Fibroblast of the aortic adventitia (primary cell): ENCODE results near the gene INSYN1. TPM values are rescaled to one million over a fixed set of nuclear protein-coding genes. Genes with fewer than 3 reads are reported as not detected.
"Not testable (repeated sequence)": the region's sequence is repeated elsewhere in the genome, so short reads cannot be mapped to it uniquely, and the experiment has no call there.

Source experiments
- DNase-seq: peaks from one replicate; pipeline ENCODE4 v3.0.0-alpha.2; 2010; ENCODE audit warnings: low read depth
- H3K4me3 ChIP-seq: 2 replicates; pipeline ENCODE4 v1.5.1; 2011; ENCODE audit warnings: low read depth, mild to moderate bottlenecking, control low read depth, low read length, moderate library complexity
- total RNA-seq: library from RNA; depleted of rRNA; stranded (reverse); fragments of >200 nt; gene quantifications from 2 replicates; pipeline ENCODE4 v1.2.3, GENCODE V29; 2012; ENCODE audit warnings: low replicate concordance
- TF ChIP-seq, protein P1 (sequence below): IDR thresholded peaks from 2 replicates; pipeline ENCODE4 v1.5.1; 2011; ENCODE audit warnings: mild to moderate bottlenecking, low read length, control low read depth, inconsistent platforms; ENCODE audit not compliant: insufficient read depth

INSYN1 gene
- total RNA-seq, 1 donor: 1.2 TPM

DNA sequence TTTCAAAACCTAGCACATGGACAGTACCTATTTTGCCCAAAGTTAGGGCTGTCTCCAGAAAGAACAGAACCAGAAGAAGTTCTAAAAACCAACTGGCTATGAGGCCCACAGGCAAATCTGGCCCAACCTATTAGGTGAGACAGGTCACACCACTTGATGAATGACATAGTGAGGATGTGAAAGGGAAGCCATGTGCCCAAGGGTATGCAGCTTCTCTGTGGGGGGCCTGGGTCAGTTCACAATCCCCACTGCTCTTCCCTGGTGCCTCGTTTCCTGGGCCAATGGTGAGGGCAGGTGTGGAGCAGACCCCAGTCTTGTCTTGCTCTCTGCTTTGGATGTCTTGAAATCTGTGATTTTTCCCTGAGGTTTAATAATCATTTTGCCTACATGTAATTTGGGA is 8.9 kb downstream of the INSYN1 start:
- TF ChIP-seq, protein P1, sequence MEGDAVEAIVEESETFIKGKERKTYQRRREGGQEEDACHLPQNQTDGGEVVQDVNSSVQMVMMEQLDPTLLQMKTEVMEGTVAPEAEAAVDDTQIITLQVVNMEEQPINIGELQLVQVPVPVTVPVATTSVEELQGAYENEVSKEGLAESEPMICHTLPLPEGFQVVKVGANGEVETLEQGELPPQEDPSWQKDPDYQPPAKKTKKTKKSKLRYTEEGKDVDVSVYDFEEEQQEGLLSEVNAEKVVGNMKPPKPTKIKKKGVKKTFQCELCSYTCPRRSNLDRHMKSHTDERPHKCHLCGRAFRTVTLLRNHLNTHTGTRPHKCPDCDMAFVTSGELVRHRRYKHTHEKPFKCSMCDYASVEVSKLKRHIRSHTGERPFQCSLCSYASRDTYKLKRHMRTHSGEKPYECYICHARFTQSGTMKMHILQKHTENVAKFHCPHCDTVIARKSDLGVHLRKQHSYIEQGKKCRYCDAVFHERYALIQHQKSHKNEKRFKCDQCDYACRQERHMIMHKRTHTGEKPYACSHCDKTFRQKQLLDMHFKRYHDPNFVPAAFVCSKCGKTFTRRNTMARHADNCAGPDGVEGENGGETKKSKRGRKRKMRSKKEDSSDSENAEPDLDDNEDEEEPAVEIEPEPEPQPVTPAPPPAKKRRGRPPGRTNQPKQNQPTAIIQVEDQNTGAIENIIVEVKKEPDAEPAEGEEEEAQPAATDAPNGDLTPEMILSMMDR: no peak
- no peak for DNase-seq
- no peak overlapping the region for H3K4me3 ChIP-seq

DNA sequence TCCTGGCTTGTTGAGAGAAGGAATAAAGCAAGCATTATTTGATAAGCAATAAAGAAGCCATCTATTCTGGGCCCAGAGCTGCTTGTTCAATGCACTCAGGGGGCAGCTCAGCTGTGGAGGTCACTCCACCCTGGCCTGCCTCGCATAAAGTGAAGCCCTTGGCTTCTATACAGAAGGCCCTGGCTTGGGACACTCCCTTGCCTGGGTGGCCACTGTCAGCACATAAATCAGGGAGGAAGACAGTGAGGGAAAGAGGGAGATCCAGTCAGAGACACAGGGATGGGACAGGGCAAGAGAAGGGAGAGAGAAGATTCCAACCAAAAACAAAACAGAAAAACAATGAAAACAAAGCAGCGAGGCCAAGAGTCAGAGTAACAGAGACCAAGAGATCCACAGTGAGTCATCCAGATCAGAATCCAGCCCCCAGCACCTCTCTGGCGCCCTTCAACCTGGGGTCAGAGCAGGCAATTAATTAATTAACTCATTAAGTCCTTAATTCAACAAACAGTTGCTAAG is 11.8 kb downstream of the INSYN1 start:
- TF ChIP-seq, protein P1: no peak
- no peak for DNase-seq
- H3K4me3 ChIP-seq: no peak overlapping the region

DNA sequence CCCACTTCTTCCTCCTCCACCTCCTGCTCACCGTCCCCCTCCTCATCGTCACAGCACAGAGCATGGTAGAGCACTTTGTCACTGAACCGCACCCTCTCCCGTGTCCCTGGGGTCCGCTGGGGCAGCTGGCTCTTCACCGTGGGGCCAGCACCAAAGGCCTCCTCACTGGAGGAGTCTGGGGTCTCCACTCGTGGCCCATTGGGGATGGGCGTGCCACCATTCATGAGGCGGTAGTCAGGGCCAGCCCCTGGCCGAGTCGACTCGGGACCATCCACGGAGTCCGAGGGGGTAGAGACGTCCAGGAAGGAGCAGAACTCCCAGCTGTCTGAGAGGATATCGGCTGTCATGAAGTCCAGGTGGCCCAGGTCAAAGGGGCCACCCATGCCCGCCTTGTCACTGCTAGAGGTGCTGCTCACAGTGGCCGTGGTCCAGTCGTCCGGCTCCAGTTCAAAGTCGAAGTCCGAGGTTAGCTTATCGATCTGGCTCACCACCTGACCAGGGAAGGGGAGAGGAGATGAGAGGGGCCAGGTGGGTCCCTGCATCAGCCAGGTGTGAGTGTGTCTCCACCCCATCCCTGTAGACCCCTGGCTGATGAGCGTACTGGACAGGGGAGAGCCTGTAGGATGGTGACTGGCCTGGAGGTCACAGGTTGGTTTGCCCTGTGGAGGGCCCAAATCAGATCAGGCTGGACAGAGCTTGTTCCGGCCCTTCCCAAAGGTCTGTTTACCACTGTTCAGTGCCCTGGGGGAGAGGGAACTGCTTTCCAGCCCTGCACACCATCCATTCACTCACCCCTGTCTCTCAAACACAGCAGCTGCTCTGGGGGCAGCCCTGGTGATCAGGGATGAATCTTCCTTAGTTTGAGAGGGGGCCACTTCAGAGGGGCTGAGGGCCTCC is 12.8 kb downstream of the INSYN1 start:
- no peak overlapping the region for H3K4me3 ChIP-seq
- TF ChIP-seq, protein P1: no peak
- DNase-seq: no peak

DNA sequence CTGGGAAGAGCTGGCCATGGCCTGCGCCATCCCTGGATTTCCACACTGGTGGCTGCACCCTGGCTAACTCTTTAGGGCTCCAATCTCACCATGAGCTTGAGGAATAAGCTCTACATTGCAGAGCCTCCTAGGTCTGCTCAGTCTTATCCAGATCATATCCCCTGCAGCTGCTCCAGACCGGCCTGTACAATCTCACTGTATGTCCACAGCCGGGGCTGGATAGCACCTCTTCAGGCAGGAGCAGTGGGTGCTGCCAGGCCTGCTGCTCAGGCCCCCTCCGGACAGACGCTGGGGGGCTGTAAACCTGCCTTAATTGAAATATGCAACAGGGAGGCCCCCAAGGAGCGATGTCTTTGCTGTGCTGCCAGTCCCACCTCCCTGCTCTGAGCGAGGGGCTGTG is 15.6 kb downstream of the INSYN1 start:
- TF ChIP-seq, protein P1: no peak
- no peak overlapping the region for H3K4me3 ChIP-seq
- no peak for DNase-seq

DNA sequence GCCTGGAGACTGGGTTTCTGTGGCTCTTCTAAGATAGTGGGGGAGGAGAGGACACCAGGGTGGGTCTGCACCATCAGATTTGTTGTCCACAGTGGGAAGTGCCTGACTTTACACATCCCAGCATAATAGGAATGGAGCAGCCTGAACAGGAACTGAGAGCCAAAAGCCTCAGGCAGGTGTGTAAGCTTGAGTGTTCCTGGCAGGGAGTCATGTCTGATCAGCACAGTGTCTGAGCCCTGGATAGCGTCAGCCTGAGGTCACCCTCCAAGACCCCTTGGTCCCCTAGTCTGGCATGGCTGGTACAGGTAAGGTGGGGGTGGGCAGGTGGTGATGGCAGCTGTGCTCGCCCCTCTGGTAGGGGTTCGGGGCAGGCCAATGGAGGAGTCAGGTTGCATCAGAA is 20.2 kb downstream of the INSYN1 start:
- H3K4me3 ChIP-seq: no peak overlapping the region
- TF ChIP-seq, protein P1: no peak
- DNase-seq: no peak

GRCh38 chr15:73732051-73732450 is 21.1 kb downstream of the INSYN1 start:
- not testable (repeated sequence) for H3K4me3 ChIP-seq, DNase-seq

- H3K4me3 ChIP-seq: no peak overlapping the region
- DNase-seq: peak; percentile 45
- TF ChIP-seq, protein P1: no peak
Measured at GRCh38 chr15:73727330-73727976, 25.7 kb downstream of the INSYN1 start.
